Activated CD8-positive, alpha-beta memory T cell treated with anti-CD3 and anti-CD28 coated beads for 36 hours (primary cell): ENCODE results near the gene PRKCA. TPM values are rescaled to one million over a fixed set of nuclear protein-coding genes. Genes with fewer than 3 reads are reported as not detected.

Experiments used
- CTCF ChIA-PET: fragments of 350-600 bp; sonication (Branson Sonifier 250); formaldehyde crosslinking; loops from one replicate; lab custom pipeline; 2021; ENCODE audit warnings: antibody characterized with exemption; lab: Charles Lee
- POLR2A ChIA-PET: fragments of 350-600 bp; sonication (Branson Sonifier 250); formaldehyde crosslinking; loops from one replicate; lab custom pipeline; 2021; ENCODE audit warnings: antibody characterized with exemption; lab: Charles Lee
- total RNA-seq, 2 experiments: library from RNA; stranded (reverse); gene quantifications; one replicate each; pipeline ENCODE4 v1.2.3, GENCODE V29; 2021

Gene PRKCA
- total RNA-seq, 2 experiments from 2014 or later, result 70.3 to 73.4 TPM

DNA sequence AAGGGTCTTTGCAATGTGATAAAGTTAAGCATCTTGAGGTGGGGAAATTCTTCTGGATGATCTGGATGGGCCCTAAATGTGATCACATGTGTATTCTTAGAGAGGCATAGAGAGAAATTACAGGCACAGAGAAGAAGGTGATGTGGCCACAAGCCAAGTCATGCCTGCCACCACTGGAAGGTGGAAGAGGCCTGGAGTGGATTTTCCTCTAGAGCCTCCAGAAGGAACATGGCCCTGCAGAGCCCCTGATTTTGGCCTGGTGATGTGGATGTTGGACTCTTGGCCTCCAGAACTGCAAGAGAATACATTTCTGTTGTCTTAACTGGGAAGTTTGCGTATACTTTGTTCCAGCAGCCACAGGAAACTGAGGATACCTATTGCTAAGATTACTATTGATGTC is 375.6 kb downstream of the PRKCA start:
- CTCF ChIA-PET, result no interaction called here
- POLR2A ChIA-PET, result interaction anchor here (0.7 kb wide), 1 partner anchor 13 kb away, joined by 3 read pairs; no protein-coding TSS in a partner anchor

DNA sequence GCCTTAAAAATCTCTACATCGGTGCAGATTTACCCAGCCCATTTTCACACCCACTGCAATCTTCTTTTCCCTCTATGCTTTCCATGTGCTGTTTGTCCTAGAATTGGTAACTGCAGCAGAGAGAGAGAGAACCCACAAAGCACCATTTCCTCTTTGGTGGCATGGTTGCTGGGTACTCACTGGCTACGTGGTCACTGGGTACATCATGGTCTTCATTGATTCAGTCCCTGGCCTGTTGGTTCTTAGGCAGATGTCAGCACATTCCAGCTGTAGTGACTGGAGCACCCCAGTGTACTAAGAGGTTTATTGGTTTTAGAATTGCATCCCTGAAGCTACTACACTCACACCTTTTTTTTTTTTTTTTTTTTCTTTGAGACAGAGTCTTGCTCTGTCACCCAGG is 376.4 kb downstream of the PRKCA start:
- ChIA-PET POLR2A (no interaction called here), CTCF (no interaction called here)

DNA sequence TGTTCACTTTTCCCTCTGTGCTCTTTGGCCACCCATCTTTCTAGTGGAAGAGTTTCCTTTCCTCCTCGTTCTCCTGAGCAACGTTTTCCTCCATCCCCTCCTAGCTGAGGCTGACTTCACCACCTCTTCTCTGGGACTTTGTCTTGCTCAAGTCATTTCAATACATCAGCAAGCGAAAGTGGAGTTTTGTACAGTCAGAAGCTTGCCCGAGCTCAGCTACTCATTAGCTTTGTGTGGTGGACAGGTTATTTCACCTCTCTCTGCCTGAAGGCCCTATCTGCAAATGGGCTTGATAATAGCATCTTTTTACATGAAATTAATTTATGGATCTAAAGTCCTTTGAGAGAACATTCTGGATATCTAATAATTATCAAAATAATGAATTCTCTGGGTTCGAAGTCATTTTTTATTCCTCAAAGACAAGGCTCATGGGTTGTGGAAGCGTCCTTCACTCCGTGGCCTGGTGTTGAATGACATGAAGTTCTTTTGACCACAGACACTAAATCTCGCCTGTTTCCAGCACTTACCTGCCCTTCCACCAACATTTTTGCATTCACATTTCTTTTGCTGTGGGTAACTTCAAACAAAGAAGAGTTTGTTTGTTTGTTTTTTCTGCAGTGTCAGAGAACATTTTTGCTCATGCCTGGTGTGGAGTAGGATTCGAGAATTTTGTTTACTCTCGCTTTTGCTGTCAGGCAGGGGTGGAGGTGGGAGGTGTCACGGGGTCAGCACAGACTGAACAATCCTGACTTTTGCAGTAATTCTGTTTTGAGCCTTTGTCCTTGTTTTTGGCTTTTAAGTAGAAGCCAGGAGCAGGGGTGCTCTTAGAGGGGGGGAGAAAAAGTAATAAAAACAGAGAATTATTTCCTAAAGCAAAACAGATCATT is 377.5 kb downstream of the PRKCA start:
- ChIA-PET CTCF (interaction anchor here (1.3 kb wide), 1 partner anchor 9 kb away, joined by 3 read pairs; no protein-coding TSS in a partner anchor), POLR2A (no interaction called here)

DNA sequence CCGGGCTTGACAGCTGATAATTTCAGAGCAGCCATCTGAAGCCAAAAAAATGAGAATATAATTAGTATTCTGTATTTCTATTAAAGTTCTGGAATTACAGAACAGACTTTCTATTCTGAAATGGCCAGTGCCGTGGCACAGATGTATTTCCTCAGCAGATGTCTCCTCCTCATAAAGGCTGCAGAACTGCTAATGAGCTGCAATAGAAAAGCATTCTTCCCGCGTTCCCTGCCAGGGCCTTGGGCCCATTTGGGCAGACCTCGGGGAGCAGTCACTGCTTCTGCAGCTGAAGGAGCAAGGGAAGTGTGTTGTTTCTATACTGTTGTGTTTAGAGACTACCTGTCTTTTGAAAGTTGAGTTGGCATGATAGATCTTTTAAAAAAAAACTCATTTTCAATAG is 379.9 kb downstream of the PRKCA start:
- POLR2A ChIA-PET, result no interaction called here
- CTCF ChIA-PET, result no interaction called here

DNA sequence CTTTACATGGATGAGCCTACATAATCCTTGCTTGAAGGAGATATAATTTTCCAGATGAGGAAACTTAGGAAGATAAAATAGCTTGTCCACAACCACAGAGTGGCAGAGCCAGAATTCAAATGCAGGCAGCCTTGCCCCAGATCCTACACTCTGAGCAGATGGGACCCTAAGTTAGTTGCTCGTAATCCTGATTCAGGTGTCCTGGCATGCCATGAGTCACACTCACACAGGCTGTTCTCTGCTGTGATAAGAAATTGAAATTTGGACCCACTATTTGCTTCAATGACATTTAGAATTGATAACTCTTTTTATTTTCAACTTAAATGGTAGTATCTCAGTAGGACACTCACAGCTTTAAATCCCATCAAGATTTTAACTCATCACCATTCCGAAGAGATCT is 381.8 kb downstream of the PRKCA start:
- POLR2A ChIA-PET, result no interaction called here
- CTCF ChIA-PET, result no interaction called here

DNA sequence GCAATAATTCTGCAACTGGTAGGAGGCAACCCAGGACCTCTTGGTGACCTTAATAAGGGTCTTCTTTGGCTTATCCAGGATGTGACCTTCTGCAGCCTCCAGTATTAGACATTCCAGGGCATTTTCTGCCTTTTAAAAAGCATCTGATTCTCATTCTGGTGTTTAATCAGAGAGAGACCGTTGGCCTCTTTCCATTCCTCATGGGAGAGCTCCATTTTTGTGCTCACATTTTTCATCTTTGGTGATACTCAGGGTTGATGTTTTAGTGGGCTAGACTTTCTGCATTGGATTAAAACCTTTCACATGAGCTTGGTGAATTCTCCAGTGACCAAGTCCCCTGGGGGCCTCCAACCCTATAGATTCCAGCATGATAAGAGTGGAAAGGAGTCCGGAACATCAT is 382.3 kb downstream of the PRKCA start:
- POLR2A ChIA-PET, result no interaction called here
- CTCF ChIA-PET, result no interaction called here

DNA sequence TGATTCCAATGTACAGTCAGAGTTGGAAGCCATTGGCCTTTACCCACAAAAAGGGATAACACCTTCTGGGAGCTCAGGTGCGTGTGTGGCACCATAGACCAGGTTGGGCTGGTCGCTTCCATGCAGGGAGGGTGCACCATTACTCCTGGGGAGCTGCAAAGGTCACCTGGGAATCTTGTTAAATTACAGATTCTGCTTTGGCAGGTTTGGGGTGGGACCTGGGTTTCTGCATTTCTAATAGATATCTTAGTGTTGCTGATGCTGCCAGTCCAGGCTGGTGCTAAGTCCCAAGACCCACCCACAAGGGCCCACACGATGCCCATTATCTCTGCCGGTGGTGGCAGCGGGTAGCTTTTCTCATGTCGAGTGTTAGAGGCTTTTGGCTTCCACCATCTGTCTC is 384.2 kb downstream of the PRKCA start:
- POLR2A ChIA-PET, result no interaction called here
- CTCF ChIA-PET, result no interaction called here

DNA sequence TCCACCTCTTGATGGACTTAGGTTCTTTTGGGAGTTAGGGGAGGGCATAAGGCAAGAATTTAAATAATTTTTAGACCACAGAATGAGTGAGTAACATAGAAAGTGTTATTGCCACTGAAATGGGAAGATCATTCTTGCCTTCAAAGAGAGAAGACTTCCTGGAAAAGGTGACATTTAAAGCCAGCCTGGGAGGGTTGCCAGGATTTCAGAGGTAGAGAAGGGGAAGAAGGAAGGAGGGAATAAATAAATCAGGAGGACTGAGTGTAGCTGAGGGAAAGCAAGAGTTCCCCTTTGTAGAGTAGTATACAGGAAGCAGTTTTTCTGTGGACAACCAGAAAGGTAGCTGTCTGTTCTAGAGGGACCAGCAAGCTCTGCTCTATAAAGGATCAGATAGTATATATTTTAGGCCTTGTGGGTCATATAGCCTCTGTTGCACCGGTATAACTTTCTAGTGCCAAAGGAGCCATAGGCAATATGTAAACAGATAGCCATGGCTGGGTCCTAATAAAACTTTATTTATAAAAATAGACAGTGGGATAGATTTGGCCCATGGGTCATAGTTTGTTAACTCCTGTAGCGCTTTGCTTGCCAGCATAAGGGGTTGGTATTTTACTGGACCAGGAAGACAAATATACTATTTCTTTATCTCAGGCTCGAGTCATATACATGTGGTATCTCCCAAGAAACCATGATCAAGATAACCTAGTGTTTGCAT is 385.3 kb downstream of the PRKCA start:
- ChIA-PET POLR2A (no interaction called here), CTCF (no interaction called here)

DNA sequence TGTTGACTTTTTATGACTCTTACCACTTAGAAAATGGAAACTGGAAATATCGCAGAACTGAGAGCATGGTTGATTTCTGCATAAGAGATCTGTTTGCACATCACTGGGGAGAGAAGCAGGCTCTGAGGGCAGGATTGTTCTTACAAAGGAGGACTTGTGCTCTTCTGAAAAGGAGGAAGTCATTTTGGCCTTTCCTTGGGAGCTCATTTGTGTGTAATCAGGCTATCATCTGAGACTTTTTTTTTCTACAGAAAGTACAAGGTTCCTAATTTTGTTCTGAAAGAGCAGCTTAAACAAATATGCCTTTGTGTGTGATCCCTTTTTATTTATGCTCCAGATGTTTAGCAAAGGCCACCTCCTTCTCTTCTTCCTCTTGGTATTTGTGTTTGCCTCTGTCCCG is 386.8 kb downstream of the PRKCA start:
- POLR2A ChIA-PET, result no interaction called here

DNA sequence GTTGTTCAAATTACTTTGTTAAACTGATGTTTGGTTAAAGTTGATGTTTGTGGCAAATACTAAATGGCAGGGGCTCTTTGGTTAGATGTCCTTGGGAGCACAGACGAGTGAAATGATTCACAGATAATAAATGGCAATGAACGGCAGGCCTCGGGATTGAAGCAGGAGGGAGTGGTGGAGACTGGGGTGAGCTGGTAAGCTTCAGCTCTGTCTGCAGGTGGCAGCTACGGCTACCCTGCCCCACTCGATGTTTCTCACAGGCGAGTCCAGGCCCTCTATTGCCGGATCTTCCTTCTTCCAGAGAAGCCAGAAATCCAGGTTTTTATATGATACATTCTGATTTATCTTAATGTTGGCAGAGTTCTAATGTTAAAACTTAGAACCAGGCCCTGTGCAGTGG is 387.8 kb downstream of the PRKCA start:
- CTCF ChIA-PET, result interaction anchor here (0.8 kb wide), 1 partner anchor 23 kb away, joined by 3 read pairs; no protein-coding TSS in a partner anchor
- POLR2A ChIA-PET, result interaction anchor here (0.6 kb wide), 1 partner anchor 12 kb away, joined by 3 read pairs; no protein-coding TSS in a partner anchor

More for the DNA sequence above, 386.8 kb downstream of the PRKCA start:
- CTCF ChIA-PET, result interaction anchor here (0.7 to 1.0 kb wide), 2 partner anchors 9 to 26 kb away, joined by 3 read pairs; no protein-coding TSS in a partner anchor

DNA sequence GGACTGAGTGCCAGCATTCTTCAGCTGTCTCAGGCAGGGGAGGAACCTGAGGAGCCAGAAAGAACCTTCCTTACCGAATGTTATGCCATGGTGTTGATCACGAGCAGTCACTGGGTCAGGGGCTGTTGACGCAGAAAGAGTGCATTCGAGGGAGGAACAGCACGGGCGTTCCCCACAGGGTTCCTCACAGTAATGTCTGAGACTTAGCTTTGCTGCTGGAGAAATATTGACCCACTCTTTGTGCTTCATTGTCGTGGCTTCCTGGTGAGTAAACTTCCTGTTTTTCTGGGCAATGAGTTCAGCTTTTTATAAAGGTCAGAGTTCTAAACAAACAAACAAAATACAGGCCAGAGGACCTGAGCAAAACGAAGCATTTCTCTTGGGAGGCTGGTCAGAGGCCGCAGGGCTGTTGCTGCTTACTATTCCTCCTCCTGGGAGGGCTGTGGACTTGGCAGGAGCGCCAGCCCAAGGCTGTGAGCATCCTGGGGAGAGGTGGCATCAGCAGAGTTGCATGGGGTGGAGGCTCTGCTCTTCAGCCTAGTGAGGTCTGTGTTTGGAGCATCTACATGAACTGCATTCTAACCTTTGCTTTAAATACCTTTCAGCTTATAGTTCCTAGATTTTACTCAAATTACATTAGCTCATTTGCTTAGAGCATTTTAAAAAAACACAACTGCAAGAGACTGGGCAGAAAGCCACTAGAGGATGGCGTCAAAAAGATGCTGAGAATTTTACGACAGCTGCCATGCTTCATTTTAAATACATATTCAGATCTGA is 389.4 kb downstream of the PRKCA start:
- CTCF ChIA-PET, result no interaction called here
- POLR2A ChIA-PET, result no interaction called here

DNA sequence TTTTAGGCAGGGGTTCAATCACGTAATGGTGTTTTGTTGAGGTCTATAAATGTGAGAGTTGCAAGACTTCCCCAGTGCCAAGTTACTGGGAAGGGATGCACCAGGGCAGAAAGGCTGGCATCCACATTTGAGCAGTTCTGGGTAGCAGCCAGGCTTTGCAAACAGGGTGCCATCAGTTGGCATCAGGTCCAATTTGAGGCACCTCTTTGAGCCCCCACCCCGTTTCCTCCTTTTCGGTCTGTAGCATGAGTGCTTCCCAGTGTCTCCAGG is 389.9 kb downstream of the PRKCA start:
- CTCF ChIA-PET, result no interaction called here
- POLR2A ChIA-PET, result no interaction called here

DNA sequence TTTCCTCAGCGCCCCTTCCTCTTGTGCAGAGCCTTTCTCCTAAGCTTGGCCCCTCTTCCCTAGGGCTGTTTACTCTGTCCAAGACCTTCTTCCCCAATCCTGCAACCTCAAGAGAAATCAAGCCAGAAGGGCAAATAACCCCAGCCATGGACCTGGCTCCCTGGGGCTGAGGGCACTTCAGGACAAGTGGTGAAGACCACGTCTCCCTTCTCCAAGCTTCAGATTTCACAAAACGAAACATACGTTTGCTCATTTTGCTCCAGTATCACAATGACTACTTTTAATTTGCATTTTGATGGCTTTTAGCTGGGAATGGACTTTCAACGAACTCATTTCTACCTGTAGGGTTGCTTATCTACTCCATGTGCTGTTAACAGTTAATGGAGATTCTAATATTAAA is 392.7 kb downstream of the PRKCA start:
- ChIA-PET POLR2A (interaction anchor here (0.6 kb wide), 1 partner anchor 83 kb away, joined by 8 read pairs; no protein-coding TSS in a partner anchor), CTCF (interaction anchor here (0.7 kb wide), 1 partner anchor 192 kb away, joined by 4 read pairs; no protein-coding TSS in a partner anchor)

DNA sequence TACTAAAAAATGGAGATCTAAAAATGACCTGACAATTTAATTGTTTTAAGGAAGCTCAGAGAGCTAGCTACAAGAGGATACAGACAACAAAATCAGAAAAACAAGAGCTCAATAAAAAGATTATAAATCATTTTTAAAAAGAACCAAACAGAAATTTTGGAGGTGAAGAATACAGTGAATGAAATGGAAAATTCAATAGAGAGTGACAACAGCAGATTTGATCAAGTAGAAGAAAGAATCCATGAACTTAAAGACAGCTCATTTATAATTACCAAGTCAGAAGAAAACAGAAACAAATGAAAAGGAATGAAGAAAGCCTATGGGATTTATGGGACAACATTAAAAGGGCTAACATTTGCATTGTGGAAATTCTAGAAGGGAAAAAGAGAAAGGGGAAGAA is 395.9 kb downstream of the PRKCA start:
- POLR2A ChIA-PET, result no interaction called here
- CTCF ChIA-PET, result interaction anchor here (0.7 kb wide), 1 partner anchor 33 kb away, joined by 3 read pairs; no protein-coding TSS in a partner anchor

DNA sequence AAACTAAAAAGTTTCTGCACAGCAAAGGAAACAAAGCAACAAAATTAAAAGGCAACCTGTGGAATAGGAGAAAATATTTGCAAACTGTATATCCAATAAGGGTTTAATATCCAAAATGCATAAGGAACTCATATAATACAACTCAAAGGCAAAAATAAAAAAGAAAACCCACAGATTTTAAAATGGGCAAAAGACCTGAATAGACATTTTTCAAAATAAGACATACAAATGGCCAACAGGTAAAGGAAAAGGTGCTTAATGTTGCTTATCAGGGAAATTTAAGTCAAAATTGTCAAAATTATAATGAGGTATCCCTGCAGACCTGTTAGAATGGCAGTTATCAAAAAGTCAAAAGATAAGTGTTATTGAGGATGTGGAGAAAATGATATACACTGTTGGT is 399.0 kb downstream of the PRKCA start:
- CTCF ChIA-PET, result no interaction called here

DNA sequence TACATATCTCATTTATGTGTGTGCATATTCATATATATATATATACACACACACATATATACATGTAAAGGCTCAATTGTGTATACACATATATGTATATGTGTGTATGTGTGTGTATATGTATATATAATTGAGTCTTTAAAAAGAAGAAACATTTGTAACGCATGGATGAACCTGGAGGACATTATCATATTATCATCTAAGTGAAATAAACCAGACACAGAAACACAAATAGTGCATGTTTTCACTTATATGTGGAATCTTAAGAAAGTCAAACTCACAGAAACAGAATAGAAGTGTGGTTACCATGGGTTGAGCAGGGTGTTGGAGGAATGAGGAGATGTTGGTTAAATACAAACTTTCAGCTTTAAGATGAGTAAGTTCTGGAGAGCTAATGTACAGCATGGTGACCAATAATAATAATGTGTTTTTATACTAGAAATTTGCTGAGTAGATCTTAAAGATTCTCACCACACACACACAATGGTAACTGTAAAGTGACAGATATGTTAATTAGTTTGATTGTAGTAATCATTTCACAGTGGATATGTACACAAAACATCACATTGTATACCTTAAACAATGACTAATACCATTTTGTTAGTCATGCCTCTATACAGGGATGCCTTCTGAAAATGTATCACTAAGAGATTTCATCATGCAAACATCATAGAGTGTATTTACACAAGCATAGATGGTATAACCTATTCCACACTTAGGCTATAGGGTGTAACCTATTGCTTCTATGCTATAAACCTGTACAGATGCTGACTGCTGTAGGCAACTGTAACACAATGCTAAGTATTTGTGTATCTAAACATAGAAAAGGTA is 399.9 kb downstream of the PRKCA start:
- CTCF ChIA-PET, result no interaction called here

More for the DNA sequence above, 399.0 kb downstream of the PRKCA start:
- POLR2A ChIA-PET, result no interaction called here

DNA sequence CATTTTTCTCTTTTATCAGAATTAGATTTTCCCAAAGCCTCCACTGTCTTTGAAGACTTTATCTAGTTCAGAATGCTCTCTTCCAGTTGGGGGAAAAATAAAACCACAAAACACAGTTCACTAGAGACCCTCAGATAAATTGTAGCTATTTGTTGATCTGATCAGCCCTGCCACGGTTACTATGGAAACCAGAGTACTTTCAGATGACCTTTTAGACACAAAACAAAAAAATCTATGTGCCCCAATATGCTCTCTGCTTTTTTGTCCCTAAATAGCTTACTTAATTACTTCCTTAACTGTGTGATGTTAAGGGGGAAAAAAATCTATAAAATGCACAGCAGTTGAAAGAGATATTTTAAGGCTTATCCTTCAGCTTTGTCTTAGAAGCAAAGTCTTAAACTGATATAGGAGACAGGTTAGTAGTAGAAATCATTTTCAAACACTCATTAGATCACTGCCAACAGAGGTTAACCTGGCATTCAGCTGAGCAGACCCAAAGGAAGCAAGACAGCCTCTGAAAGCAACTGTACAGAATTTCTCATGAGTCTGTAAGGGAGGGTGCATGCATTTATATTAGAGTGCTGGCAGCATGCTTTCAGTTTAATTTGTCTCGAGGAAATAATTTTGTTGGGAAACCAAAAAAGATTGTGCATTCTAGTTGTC is 402.6 kb downstream of the PRKCA start:
- POLR2A ChIA-PET, result no interaction called here

More for the DNA sequence above, 399.9 kb downstream of the PRKCA start:
- POLR2A ChIA-PET, result no interaction called here

DNA sequence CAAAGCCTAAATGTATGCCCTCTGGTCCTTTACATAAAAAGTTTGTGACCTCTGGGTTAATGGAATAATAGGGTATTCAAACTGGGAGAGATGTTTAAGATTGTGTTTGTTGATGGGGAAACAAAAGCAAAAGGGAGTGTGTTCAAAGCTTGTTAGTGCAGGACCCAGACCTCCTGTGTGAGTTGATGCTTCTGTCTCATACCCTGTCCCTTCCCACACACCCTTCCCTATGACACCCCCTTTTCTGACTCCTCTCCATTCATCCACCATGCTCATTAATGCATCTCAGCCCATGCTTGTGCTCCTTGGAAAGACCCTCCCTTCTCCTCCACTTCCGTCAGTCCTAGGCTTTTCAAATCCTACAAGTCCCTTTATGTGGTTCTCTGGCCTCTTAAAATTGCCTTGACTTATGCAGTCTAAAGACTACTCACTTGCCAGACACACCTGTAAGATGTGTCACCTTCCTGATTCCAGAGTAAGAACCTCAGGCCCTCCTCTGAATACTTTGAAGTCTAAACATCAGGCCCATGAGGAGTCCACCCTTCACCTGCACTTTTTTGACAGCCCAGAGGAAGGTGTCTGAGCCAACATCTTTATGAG is 404.5 kb downstream of the PRKCA start:
- CTCF ChIA-PET, result interaction anchor here (0.7 kb wide), 1 partner anchor 1643 kb away, joined by 3 read pairs; no protein-coding TSS in a partner anchor
- POLR2A ChIA-PET, result no interaction called here

More for the DNA sequence above, 402.6 kb downstream of the PRKCA start:
- CTCF ChIA-PET, result no interaction called here
